Subcutaneous adipose tissue (tissue), 4 donors: ENCODE data around the gene GPR45. TPM values are rescaled to one million over a fixed set of nuclear protein-coding genes. Genes with fewer than 3 reads are reported as not detected.

Experiments
- CTCF ChIP-seq: fragments of 450-650 bp; IDR thresholded peaks from one replicate; pipeline ENCODE4 v1.5.1; 2016; ENCODE audit warnings: low read depth, mild to moderate bottlenecking, control low read depth, antibody characterized with exemption, moderate library complexity
- total RNA-seq, 4 donors: library from RNA; depleted of rRNA; stranded (reverse); fragments of >200 nt; gene quantifications; one replicate each; pipeline ENCODE4 v1.1.0, GENCODE V29; 2016

GPR45 gene
- total RNA-seq, 4 donors from 2014 or later: not detected

- no peak for TF ChIP-seq CTCF
Observed at GRCh38 chr2:105272176-105272575, 30.6 kb downstream of the GPR45 start.

GRCh38 chr2:105274046-105274445 lies 32.5 kb downstream of the GPR45 start:
- TF ChIP-seq CTCF: no peak

GRCh38 chr2:105278654-105279053 lies 37.1 kb downstream of the GPR45 start:
- TF ChIP-seq CTCF: no peak

- no peak for TF ChIP-seq CTCF
Observed at GRCh38 chr2:105279126-105279525, 37.6 kb downstream of the GPR45 start.

GRCh38 chr2:105280281-105280680 lies 38.7 kb downstream of the GPR45 start:
- TF ChIP-seq CTCF: no peak

- no peak for TF ChIP-seq CTCF
Observed at GRCh38 chr2:105283532-105283931, 42.0 kb downstream of the GPR45 start.

GRCh38 chr2:105287692-105288091 lies 46.1 kb downstream of the GPR45 start:
- TF ChIP-seq CTCF: no peak
